ENCODE data around the gene DERL3. TPM values are rescaled to one million over a fixed set of nuclear protein-coding genes. Genes with fewer than 3 reads are reported as not detected.

The DERL3 gene
- total RNA-seq, 2 donors from 2014 or later: 9.1 to 20.2 TPM

- H3K9me3 ChIP-seq: no peaks in the 10 kb centered on the region
- no peak overlapping the region for H3K4me3 ChIP-seq
- peaks cover 16% of the 10 kb centered on the region for H3K36me3 ChIP-seq
- no peaks in the 10 kb centered on the region for H3K27me3 ChIP-seq
- H3K9ac ChIP-seq (ENCODE audit: low read depth in 2 of 2, low read length in 2 of 2): no peak overlapping the region
- H3K4me1 ChIP-seq: no peaks in the 10 kb centered on the region
- no peak overlapping the region for H3K27ac ChIP-seq
- no peak for DNase-seq
- intact Hi-C loops (cut with DNase I): no loop called here
- TF ChIP-seq CTCF (IDR thresholded peaks at IDR 0.05): no peak
These were observed 11.3 kb downstream of the DERL3 start for GRCh38 chr22:23827351-23827995.

- Histone ChIP-seq H3K36me3 (peaks cover 16% of the 10 kb centered on the region), H3K4me1 (no peaks in the 10 kb centered on the region), H3K27ac (no peak overlapping the region), H3K9me3 (no peaks in the 10 kb centered on the region), H3K27me3 (no peaks in the 10 kb centered on the region), H3K9ac (ENCODE audit: low read depth in 2 of 2, low read length in 2 of 2) (no peak overlapping the region), H3K4me3 (no peak overlapping the region)
- DNase-seq: no peak
- no peak for TF ChIP-seq CTCF (IDR thresholded peaks at IDR 0.05)
- intact Hi-C loops (cut with DNase I): no loop called here
These were observed 12.1 kb downstream of the DERL3 start for GRCh38 chr22:23826510-23827350.

DNA sequence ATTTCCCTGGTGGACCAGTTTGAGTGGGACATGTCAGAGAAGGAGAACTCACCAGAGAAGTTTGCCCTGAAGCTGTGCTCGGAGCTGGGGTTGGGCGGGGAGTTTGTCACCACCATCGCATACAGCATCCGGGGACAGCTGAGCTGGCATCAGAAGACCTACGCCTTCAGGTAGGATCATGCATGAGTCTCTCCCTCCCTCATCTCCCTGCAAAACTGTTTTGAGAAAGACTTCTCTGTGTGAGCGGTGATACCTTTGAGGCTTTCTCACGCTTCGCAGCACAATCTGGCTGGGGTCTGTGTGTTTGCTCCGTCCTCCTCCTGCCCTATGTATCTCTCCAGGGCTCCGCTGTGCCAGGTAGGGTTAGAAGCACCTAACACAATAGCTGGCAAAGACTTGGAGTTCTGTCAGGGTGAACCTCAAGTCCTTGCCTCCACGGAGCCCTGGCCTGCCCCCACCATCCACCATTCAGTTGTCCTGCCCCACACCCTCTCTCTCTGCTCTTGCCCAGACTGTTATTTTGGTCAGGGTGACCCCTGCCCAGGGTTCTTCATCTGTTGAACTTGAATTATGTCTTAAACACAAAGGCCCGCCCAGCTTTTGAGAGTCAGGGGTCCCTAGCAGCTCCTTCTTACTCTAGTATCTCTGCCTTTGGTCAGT lies 13.4 kb downstream of the DERL3 start:
- peaks cover 20% of the 10 kb centered on the region for H3K36me3 ChIP-seq
- no peaks in the 10 kb centered on the region for H3K4me1 ChIP-seq
- no peak overlapping the region for H3K9ac ChIP-seq (ENCODE audit: low read depth in 2 of 2, low read length in 2 of 2)
- no peak overlapping the region for H3K27ac ChIP-seq
- no peak overlapping the region for H3K4me3 ChIP-seq
- no peak for TF ChIP-seq CTCF (IDR thresholded peaks at IDR 0.05)
- no peaks in the 10 kb centered on the region for H3K27me3 ChIP-seq
- no peaks in the 10 kb centered on the region for H3K9me3 ChIP-seq
- intact Hi-C loops (cut with DNase I): no loop called here
- DNase-seq: no peak

GRCh38 chr22:23824476-23825245 lies 14.1 kb downstream of the DERL3 start:
- Histone ChIP-seq H3K9ac (ENCODE audit: low read depth in 2 of 2, low read length in 2 of 2) (no peak overlapping the region), H3K4me1 (no peaks in the 10 kb centered on the region), H3K27ac (no peak overlapping the region), H3K27me3 (no peaks in the 10 kb centered on the region), H3K9me3 (no peaks in the 10 kb centered on the region), H3K4me3 (no peak overlapping the region), H3K36me3 (peaks cover 25% of the 10 kb centered on the region)
- DNase-seq: no peak
- no peak for TF ChIP-seq CTCF (IDR thresholded peaks at IDR 0.05)
- intact Hi-C loops (cut with DNase I): no loop called here

DNA sequence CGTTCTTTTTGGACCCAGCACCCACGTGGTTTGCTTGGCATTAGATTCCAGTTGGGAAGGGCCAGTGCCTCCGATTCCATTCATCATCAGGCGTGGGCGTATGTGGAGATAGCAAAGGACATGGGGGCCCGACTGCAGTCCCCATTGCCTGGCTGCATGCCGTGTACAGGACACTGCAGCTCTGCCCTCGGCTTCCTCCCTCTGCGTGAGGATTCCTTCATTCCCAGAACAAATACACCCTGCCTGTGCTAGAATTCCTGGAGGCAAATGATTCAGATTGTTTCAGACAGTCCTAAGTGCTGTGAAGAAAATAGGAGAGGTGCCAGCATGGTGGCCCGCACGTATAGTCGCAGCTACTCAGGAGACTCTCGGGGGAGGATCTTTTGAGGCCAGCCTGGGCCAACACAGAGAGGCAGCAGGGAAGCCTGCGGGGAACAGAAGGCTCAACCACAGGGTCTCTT lies 15.4 kb downstream of the DERL3 start:
- Histone ChIP-seq H3K9ac (ENCODE audit: low read depth in 2 of 2, low read length in 2 of 2) (no peak overlapping the region), H3K9me3 (no peaks in the 10 kb centered on the region), H3K36me3 (peaks cover 32% of the 10 kb centered on the region), H3K27me3 (no peaks in the 10 kb centered on the region), H3K4me3 (no peak overlapping the region), H3K4me1 (no peaks in the 10 kb centered on the region), H3K27ac (no peak overlapping the region)
- TF ChIP-seq CTCF (IDR thresholded peaks at IDR 0.05): no peak
- DNase-seq: no peak
- intact Hi-C loops (cut with DNase I): no loop called here
